T-cell (primary cell): ENCODE measurements around the gene CTRL. TPM values are rescaled to one million over a fixed set of nuclear protein-coding genes. Genes with fewer than 3 reads are reported as not detected.
A peak's percentile ranks its signal among the peaks of the same experiment; 100 is the strongest.

Experiments used
- ATAC-seq, 4 experiments: fragments of 200-7000 bp in 3 of 4; fragments of 150-1000 bp in 1 of 4; cut with Tn5 transposase; replicated peaks in 1 of 4; 1 replicate in 3 of 4; 2 replicates in 1 of 4; pipeline ENCODE4 v1.10.0; 2021; ENCODE audit warnings: moderate library complexity in 3 of 4, mild to moderate bottlenecking in 2 of 4, moderate number of reproducible peaks in 1 of 4
- CTCF ChIA-PET, 2 donors: fragments of 300-600 bp; sonication (Branson Sonifier 250); formaldehyde crosslinking; loops; one replicate each; lab custom pipeline; 2022; ENCODE audit warnings: antibody characterized with exemption in 2 of 2; lab: Charles Lee
- POLR2A ChIA-PET, 2 donors: fragments of 300-600 bp; sonication (Branson Sonifier 250); formaldehyde crosslinking; loops; one replicate each; lab custom pipeline; 2022; ENCODE audit warnings: antibody characterized with exemption in 2 of 2; lab: Charles Lee
- DNase-seq, 35 experiments: peaks; one replicate each; pipeline versions ENCODE4 v3.0.0 to v3.0.0-alpha.2; 2013 to 2023
- H3K27ac ChIP-seq: one replicate; pipeline ENCODE4 v1.5.1; 2013; ENCODE audit warnings: low read length
- H3K27me3 ChIP-seq, 2 experiments: replicated peaks in 1 of 2; 1 replicate in 1 of 2; 2 replicates in 1 of 2; pipeline versions ENCODE4 v1.6.1 to v1.7.0; 2013; ENCODE audit warnings: low read length in 1 of 2, mixed read lengths in 1 of 2; ENCODE audit not compliant: control insufficient read depth in 2 of 2, insufficient read depth in 2 of 2; ENCODE audit errors: extremely low read depth in 1 of 2
- H3K36me3 ChIP-seq, 2 donors: 1 replicate in 1 of 2; 2 replicates in 1 of 2; pipeline versions ENCODE4 v1.6.1 to v1.7.0; 2013; ENCODE audit warnings: low read length in 1 of 2; ENCODE audit not compliant: control insufficient read depth in 2 of 2, insufficient read depth in 1 of 2; ENCODE audit errors: extremely low read depth in 1 of 2
- H3K4me1 ChIP-seq, 2 experiments: 1 replicate in 1 of 2; 2 replicates in 1 of 2; pipeline versions ENCODE4 v1.6.1 to v1.7.0; 2013; ENCODE audit warnings: low read length in 2 of 2, mixed read lengths in 1 of 2; ENCODE audit not compliant: insufficient read depth in 2 of 2, control insufficient read depth in 1 of 2; ENCODE audit errors: extremely low read depth in 1 of 2
- H3K4me3 ChIP-seq, 2 donors: 1 replicate in 1 of 2; 2 replicates in 1 of 2; pipeline versions ENCODE4 v1.5.1 to v1.7.0; 2013; ENCODE audit warnings: mild to moderate bottlenecking in 2 of 2, low read length in 1 of 2, moderate library complexity in 1 of 2; ENCODE audit not compliant: control insufficient read depth in 1 of 2; ENCODE audit errors: extremely low read depth in 1 of 2
- H3K9me3 ChIP-seq: 2 replicates; pipeline ENCODE4 v1.7.0; 2013
- H3K27ac Mint-ChIP-seq, 2 donors: one replicate each; pipeline ENCODE4 v1.8.0; 2020 to 2021; ENCODE audit warnings: mild to moderate bottlenecking in 2 of 2, mixed read lengths in 2 of 2
- H3K27me3 Mint-ChIP-seq, 2 donors: one replicate each; pipeline ENCODE4 v1.8.0; 2021 to 2022; ENCODE audit warnings: mixed read lengths in 2 of 2
- H3K36me3 Mint-ChIP-seq: one replicate; pipeline ENCODE4 v1.8.0; 2021; ENCODE audit warnings: mixed read lengths
- H3K4me1 Mint-ChIP-seq, 3 donors: one replicate each; pipeline ENCODE4 v1.8.0; 2020 to 2022; ENCODE audit warnings: mixed read lengths in 3 of 3, mild to moderate bottlenecking in 1 of 3
- H3K4me3 Mint-ChIP-seq, 3 donors: one replicate each; pipeline ENCODE4 v1.8.0; 2020 to 2022; ENCODE audit warnings: mild to moderate bottlenecking in 3 of 3, mixed read lengths in 3 of 3, moderate library complexity in 3 of 3
- H3K9me3 Mint-ChIP-seq, 3 donors: one replicate each; pipeline ENCODE4 v1.8.0; 2020 to 2022; ENCODE audit warnings: mixed read lengths in 3 of 3
- WGBS: methylation state at CpG from one replicate; pipeline ENCODE4 v1.1.5; 2013; ENCODE audit warnings: missing lambda C conversion rate; ENCODE audit not compliant: insufficient coverage; 5-methylcytosine and 5-hydroxymethylcytosine counted together
- total RNA-seq, 35 experiments: library from RNA in 6 of 35; stranded (reverse) in 6 of 35; fragments of 120-200 nt in 1 of 35; gene quantifications; one replicate each; pipeline versions ENCODE4 v1.2.1 to v1.2.4 and lab custom pipeline; 2013 to 2026

The CTRL gene
- total RNA-seq, 5 donors from 2014 or later (not counting 1 experiment from before 2014, with no cell fraction given), result 9.4 to 14.2 (median 13.2) TPM

GRCh38 chr16:67907397-67908180, 24.1 kb downstream of the CTRL start:
- no peak overlapping the region for H3K4me3 Mint-ChIP-seq

GRCh38 chr16:67902831-67903230, 28.8 kb downstream of the CTRL start:
- H3K4me3 Mint-ChIP-seq, result no peak overlapping the region
- CTCF ChIA-PET, result no interaction called here
- POLR2A ChIA-PET, result no interaction called here
- peaks cover 10 to 13% of the 10 kb centered on the region in 2 donors for H3K36me3 ChIP-seq
- H3K36me3 Mint-ChIP-seq, result peaks cover 12% of the 10 kb centered on the region
- no peaks in the 10 kb centered on the region for H3K27me3 Mint-ChIP-seq
- no peak for DNase-seq
- H3K4me3 ChIP-seq, result no peak overlapping the region
- WGBS, result 100% methylated on average over 1 of the region's 4 CpGs
- no peak for ATAC-seq
- no peaks in the 10 kb centered on the region for H3K9me3 ChIP-seq
- no peak overlapping the region for H3K27ac ChIP-seq
- H3K9me3 Mint-ChIP-seq, result no peaks in the 10 kb centered on the region
- peaks cover 15 to 25% (median 19%) of the 10 kb centered on the region in 3 donors for H3K4me1 Mint-ChIP-seq
- no peaks in the 10 kb centered on the region for H3K27me3 ChIP-seq
- H3K27ac Mint-ChIP-seq, result peak overlapping the region in 1 of 2 donors; percentile 34
- no peaks in the 10 kb centered on the region for H3K4me1 ChIP-seq

More at GRCh38 chr16:67907397-67908180, 24.1 kb downstream of the CTRL start:
- Histone ChIP-seq H3K9me3 (no peaks in the 10 kb centered on the region), H3K27ac (no peak overlapping the region), H3K27me3 (no peaks in the 10 kb centered on the region), H3K4me3 (no peak overlapping the region), H3K36me3 (peaks cover 7 to 40% of the 10 kb centered on the region in 2 donors), H3K4me1 (peaks cover 0 to 12% of the 10 kb centered on the region in 2 experiments)
- Mint-ChIP-seq H3K27ac (no peak overlapping the region), H3K27me3 (no peaks in the 10 kb centered on the region), H3K4me1 (peaks cover 11 to 21% (median 13%) of the 10 kb centered on the region in 3 donors), H3K9me3 (no peaks in the 10 kb centered on the region), H3K36me3 (peaks cover 31% of the 10 kb centered on the region)
- ATAC-seq (no peak), DNase-seq (no peak)
- POLR2A ChIA-PET, result interaction anchor here in 1 of 2 donors (0.5 kb wide), 1 partner anchor 23 kb away, joined by 7 read pairs; no protein-coding TSS in a partner anchor
- WGBS, result 90% methylated on average over 10 of the region's 11 CpGs
- CTCF ChIA-PET, result no interaction called here

GRCh38 chr16:67901734-67902133, 29.9 kb downstream of the CTRL start:
- Histone ChIP-seq H3K27ac (no peak overlapping the region), H3K4me3 (no peak overlapping the region), H3K9me3 (no peaks in the 10 kb centered on the region), H3K36me3 (peaks cover 10 to 13% of the 10 kb centered on the region in 2 donors), H3K4me1 (peaks cover 0 to 2% of the 10 kb centered on the region in 2 experiments), H3K27me3 (no peaks in the 10 kb centered on the region)
- ChIA-PET POLR2A (interaction anchor here in 1 of 2 donors (0.7 kb wide), 1 partner anchor 39 kb away, joined by 6 read pairs; no protein-coding TSS in a partner anchor), CTCF (no interaction called here)
- H3K27me3 Mint-ChIP-seq, result no peaks in the 10 kb centered on the region
- no peak for ATAC-seq
- H3K9me3 Mint-ChIP-seq, result no peaks in the 10 kb centered on the region
- peaks cover 15% of the 10 kb centered on the region for H3K36me3 Mint-ChIP-seq
- H3K4me1 Mint-ChIP-seq, result peaks cover 24 to 29% (median 29%) of the 10 kb centered on the region in 3 donors
- 86% methylated on average over 3 of the region's 5 CpGs for WGBS
- DNase-seq, result no peak
- H3K4me3 Mint-ChIP-seq, result no peak overlapping the region
- no peak overlapping the region for H3K27ac Mint-ChIP-seq

- Mint-ChIP-seq H3K4me1 (peaks cover 53 to 67% (median 58%) of the 10 kb centered on the region in 3 donors), H3K27ac (no peak overlapping the region), H3K4me3 (no peak overlapping the region), H3K27me3 (no peaks in the 10 kb centered on the region), H3K36me3 (peaks cover 4% of the 10 kb centered on the region), H3K9me3 (no peaks in the 10 kb centered on the region)
- no peak for ATAC-seq
- Histone ChIP-seq H3K27me3 (no peaks in the 10 kb centered on the region), H3K4me1 (peaks cover 14 to 27% of the 10 kb centered on the region in 2 experiments), H3K36me3 (peaks cover 4 to 11% of the 10 kb centered on the region in 2 donors), H3K4me3 (no peak overlapping the region), H3K9me3 (no peaks in the 10 kb centered on the region), H3K27ac (no peak overlapping the region)
- DNase-seq, result no peak
- ChIA-PET CTCF (interaction anchor here in 1 of 2 donors (0.6 to 1.5 kb wide), 4 partner anchors 11 to 449 kb away, joined by 3 to 4 read pairs (median 3); partner anchors contain the start of gene CTRL), POLR2A (interaction anchor here in 1 of 2 donors (0.6 kb wide), 1 partner anchor 42 kb away, joined by 7 read pairs; no protein-coding TSS in a partner anchor)
- 100% methylated on average over 1 of the region's 3 CpGs for WGBS
These were observed 34.4 kb downstream of the CTRL start for GRCh38 chr16:67897231-67897630.

- peaks cover 4% of the 10 kb centered on the region for H3K36me3 Mint-ChIP-seq
- Histone ChIP-seq H3K4me3 (peak overlapping the region; percentile 87 to 95), H3K4me1 (peaks cover 14 to 27% of the 10 kb centered on the region in 2 experiments), H3K9me3 (no peaks in the 10 kb centered on the region), H3K27me3 (no peaks in the 10 kb centered on the region), H3K27ac (peak overlapping the region; percentile 85), H3K36me3 (peaks cover 0 to 3% of the 10 kb centered on the region in 2 donors)
- H3K27ac Mint-ChIP-seq, result peak overlapping the region; percentile 86 to 91
- WGBS, result 35% methylated on average over 8 of the region's 14 CpGs
- no peaks in the 10 kb centered on the region for H3K27me3 Mint-ChIP-seq
- DNase-seq (peak in 5 of 35 experiments; percentile 2 to 31 (median 11)), ATAC-seq (no peak)
- peak overlapping the region; percentile 90 to 96 (median 95) for H3K4me3 Mint-ChIP-seq
- ChIA-PET CTCF (interaction anchor here in 1 of 2 donors (1.0 to 1.3 kb wide), 2 partner anchors 10 to 78 kb away, joined by 4 to 6 read pairs; no protein-coding TSS in a partner anchor), POLR2A (interaction anchor here (0.6 to 1.2 kb wide), 2 partner anchors 77 to 87 kb away, joined by 3 to 10 read pairs; no protein-coding TSS in a partner anchor)
- peaks cover 40 to 55% (median 49%) of the 10 kb centered on the region in 3 donors for H3K4me1 Mint-ChIP-seq
- no peaks in the 10 kb centered on the region for H3K9me3 Mint-ChIP-seq
These were observed 37.8 kb downstream of the CTRL start for GRCh38 chr16:67893743-67894399.
